Calu3 (cell line): Measurements from ENCODE around the gene FAM131A. TPM values are rescaled to one million over a fixed set of nuclear protein-coding genes. Genes with fewer than 3 reads are reported as not detected.

Experiments
- BruUV-seq: library from RNA; stranded (reverse); fragments of 400-500 nt; replicated peaks from 2 replicates; lab custom pipeline; 2021; lab: Mats Ljungman, UMichigan
- CTCF ChIA-PET: fragments of 300-600 bp; sonication (Branson Sonifier 250); formaldehyde crosslinking; loops from one replicate; lab custom pipeline; 2022; ENCODE audit warnings: antibody characterized with exemption; lab: Charles Lee
- DNase-seq: peaks from one replicate; pipeline ENCODE4 v3.0.0; 2022
- H3K27ac Mint-ChIP-seq: one replicate; pipeline ENCODE4 v1.8.0; 2022; ENCODE audit warnings: mixed read lengths; ENCODE audit not compliant: unreplicated experiment
- H3K27me3 Mint-ChIP-seq: one replicate; pipeline ENCODE4 v1.8.0; 2022; ENCODE audit warnings: mixed read lengths; ENCODE audit not compliant: unreplicated experiment
- H3K36me3 Mint-ChIP-seq: one replicate; pipeline ENCODE4 v1.8.0; 2022; ENCODE audit warnings: mild to moderate bottlenecking, moderate library complexity, mixed read lengths; ENCODE audit not compliant: insufficient read depth, unreplicated experiment
- H3K4me1 Mint-ChIP-seq: one replicate; pipeline ENCODE4 v1.8.0; 2022; ENCODE audit warnings: mild to moderate bottlenecking, low read depth, mixed read lengths; ENCODE audit not compliant: unreplicated experiment
- H3K4me3 Mint-ChIP-seq: one replicate; pipeline ENCODE4 v1.8.0; 2022; ENCODE audit warnings: mild to moderate bottlenecking, low read depth, moderate library complexity, mixed read lengths; ENCODE audit not compliant: unreplicated experiment
- H3K9me3 Mint-ChIP-seq: one replicate; pipeline ENCODE4 v1.8.0; 2022; ENCODE audit warnings: low read depth, mixed read lengths; ENCODE audit not compliant: unreplicated experiment
- intact Hi-C: fragments of 100-400 bp; cut with micrococcal nuclease; formaldehyde crosslinking; loops from one replicate; pipeline ENCODE4 v1.10.0; 2022; ENCODE audit not compliant: unreplicated experiment
- total RNA-seq: library from RNA; stranded (reverse); gene quantifications from 2 replicates; pipeline ENCODE4 v1.2.3, GENCODE V29; 2022
- TF ChIP-seq, protein P1 (sequence below): fragments of 200-600 bp; IDR thresholded peaks from one replicate; pipeline ENCODE4 v1.8.0; 2022; ENCODE audit warnings: antibody characterized with exemption; ENCODE audit not compliant: unreplicated experiment

Gene FAM131A
- total RNA-seq, 1 experiment from 2014 or later = 24.4 TPM

DNA sequence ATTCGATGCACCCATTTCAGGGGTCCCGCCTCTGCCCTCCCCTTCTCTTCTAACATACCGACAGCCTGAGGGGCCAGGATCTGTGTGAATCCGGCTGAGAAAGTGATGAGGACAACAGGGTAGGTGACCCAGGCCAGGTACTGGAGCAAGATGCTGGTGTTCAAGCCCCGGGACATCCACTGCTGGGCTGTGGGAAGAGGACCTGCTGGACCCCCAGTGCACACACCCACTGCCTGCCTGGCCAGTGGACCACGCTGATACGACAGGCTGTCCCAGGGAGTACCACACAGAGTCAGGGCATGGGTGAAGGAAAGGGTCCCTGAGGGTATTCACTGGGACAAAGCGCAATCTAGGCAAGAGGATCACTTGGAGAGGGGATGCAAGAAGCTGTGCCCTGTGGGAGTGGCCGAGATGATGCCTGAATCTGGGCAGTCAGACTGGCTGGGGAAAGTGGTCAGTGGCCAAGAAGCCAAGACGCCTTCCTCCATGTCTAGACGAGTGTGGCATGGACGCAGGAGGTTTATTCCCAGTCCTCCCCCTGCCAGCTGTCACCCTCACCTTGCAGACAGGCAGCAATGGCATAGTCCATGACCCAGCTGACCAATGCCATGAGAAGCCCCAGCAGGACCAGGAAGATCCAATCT lies 20.8 kb downstream of the FAM131A start:
- Mint-ChIP-seq H3K4me3 (no peak overlapping the region), H3K9me3 (no peaks in the 10 kb centered on the region), H3K27me3 (no peaks in the 10 kb centered on the region), H3K36me3 (peaks cover 40% of the 10 kb centered on the region), H3K4me1 (peaks cover 21% of the 10 kb centered on the region), H3K27ac (no peak overlapping the region)
- no TSS peak for BruUV-seq
- DNase-seq = no peak
- CTCF ChIA-PET = no interaction called here
- TF ChIP-seq, protein P1, sequence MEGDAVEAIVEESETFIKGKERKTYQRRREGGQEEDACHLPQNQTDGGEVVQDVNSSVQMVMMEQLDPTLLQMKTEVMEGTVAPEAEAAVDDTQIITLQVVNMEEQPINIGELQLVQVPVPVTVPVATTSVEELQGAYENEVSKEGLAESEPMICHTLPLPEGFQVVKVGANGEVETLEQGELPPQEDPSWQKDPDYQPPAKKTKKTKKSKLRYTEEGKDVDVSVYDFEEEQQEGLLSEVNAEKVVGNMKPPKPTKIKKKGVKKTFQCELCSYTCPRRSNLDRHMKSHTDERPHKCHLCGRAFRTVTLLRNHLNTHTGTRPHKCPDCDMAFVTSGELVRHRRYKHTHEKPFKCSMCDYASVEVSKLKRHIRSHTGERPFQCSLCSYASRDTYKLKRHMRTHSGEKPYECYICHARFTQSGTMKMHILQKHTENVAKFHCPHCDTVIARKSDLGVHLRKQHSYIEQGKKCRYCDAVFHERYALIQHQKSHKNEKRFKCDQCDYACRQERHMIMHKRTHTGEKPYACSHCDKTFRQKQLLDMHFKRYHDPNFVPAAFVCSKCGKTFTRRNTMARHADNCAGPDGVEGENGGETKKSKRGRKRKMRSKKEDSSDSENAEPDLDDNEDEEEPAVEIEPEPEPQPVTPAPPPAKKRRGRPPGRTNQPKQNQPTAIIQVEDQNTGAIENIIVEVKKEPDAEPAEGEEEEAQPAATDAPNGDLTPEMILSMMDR = no peak
- intact Hi-C loops = no loop called here

DNA sequence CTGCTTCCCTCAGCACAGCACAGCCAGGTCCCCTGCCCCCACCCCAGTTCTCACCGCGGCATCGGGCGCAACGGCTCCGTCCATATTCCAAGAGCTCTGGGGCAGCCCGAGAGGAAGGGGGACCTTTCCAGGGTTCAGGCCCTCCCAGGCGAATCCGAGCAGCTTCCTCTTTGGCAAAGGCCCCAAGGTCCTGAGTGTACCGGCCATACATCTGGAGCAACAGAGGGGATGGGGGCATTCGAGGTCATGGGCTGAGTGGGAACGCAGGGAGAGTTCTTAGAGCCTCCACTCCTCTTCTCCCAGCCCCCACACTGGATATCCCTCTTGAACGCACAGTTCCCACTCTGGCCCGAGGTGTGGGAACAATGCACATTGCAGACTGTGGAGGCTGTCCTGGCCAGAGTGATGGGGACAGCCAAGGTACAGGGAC lies 21.5 kb downstream of the FAM131A start:
- Mint-ChIP-seq H3K4me1 (peaks cover 21% of the 10 kb centered on the region), H3K4me3 (no peak overlapping the region), H3K27me3 (no peaks in the 10 kb centered on the region), H3K36me3 (peaks cover 47% of the 10 kb centered on the region), H3K27ac (no peak overlapping the region), H3K9me3 (no peaks in the 10 kb centered on the region)
- intact Hi-C loops = no loop called here
- TF ChIP-seq, protein P1 = no peak
- DNase-seq = no peak
- CTCF ChIA-PET = no interaction called here
- no TSS peak for BruUV-seq

DNA sequence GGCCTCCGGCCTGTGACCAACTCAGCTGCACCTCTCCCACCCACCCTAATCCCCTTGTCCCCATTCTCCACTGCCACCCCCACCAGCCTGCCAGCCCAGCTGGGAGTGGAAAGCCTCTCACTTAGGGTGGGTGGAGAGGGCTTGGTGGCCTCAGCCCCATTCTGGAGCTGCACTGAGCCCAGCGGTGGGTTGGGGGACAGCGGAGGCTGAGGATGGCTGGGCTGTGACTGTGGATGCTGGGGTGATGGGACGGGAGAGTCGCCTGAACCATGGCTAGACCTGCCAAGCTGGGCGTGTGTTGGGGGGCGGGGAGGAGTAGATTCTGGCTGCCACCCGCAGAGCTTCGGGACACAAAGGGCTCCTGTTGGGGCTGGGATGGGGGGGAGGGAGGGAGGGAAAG lies 22.2 kb downstream of the FAM131A start:
- TF ChIP-seq, protein P1 = no peak
- intact Hi-C loops = no loop called here
- DNase-seq = no peak
- CTCF ChIA-PET = interaction anchor here (0.6 to 1.1 kb wide), 3 partner anchors 9 to 199 kb away, joined by 3 to 6 read pairs (median 4); no protein-coding TSS in a partner anchor
- peaks cover 26% of the 10 kb centered on the region for H3K4me1 Mint-ChIP-seq
- H3K27me3 Mint-ChIP-seq = no peaks in the 10 kb centered on the region
- BruUV-seq = no TSS peak
- H3K4me3 Mint-ChIP-seq = peak overlapping the region; percentile 88
- no peaks in the 10 kb centered on the region for H3K9me3 Mint-ChIP-seq
- H3K27ac Mint-ChIP-seq = peak overlapping the region; percentile 2
- peaks cover 51% of the 10 kb centered on the region for H3K36me3 Mint-ChIP-seq

DNA sequence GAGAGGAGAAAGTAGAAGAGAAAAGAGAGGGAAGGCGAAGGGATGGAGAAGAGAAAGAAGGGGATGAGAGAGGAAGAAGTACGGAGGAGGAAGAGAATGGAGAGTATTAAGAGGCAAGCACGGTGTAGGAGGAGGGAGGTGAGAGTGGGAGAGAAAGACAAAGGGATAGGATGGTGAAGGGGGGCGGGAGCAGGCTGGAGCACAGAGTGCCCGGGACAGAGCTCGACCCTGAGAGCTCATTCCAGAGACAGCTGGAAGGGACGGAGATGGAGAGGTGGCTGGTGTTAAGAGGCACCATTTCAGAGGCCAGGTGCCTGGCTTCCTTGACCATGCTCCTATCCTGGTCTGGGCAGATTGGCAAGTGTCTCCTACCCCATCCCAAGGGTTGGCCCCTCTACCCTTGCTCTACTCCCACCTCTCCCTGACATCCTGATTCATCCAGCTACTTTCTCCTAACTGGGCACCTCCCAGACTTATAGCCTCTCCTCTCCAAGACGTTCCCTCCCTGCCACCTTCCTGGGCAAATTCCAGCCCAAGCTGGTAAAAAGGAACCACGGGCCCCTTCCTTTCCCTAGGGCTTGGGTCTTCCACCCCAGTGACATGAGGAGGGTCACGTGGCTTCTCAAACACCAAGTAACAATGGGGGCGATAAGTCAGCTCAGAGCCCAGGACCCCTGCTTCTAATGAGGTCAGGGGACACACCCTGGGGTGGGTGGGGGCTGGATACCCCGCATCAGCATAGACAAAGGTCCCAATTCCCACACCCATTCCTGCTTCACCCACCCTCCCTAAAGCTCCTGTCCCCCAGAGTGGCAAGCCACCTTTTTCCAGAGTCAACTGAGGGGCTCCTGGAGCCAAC lies 22.9 kb downstream of the FAM131A start:
- TF ChIP-seq, protein P1 = no peak
- no peaks in the 10 kb centered on the region for H3K9me3 Mint-ChIP-seq
- no peaks in the 10 kb centered on the region for H3K27me3 Mint-ChIP-seq
- H3K36me3 Mint-ChIP-seq = peaks cover 56% of the 10 kb centered on the region
- peaks cover 33% of the 10 kb centered on the region for H3K4me1 Mint-ChIP-seq
- H3K4me3 Mint-ChIP-seq = peak overlapping the region; percentile 88
- intact Hi-C loops = no loop called here
- no TSS peak for BruUV-seq
- H3K27ac Mint-ChIP-seq = peak overlapping the region; percentile 2
- DNase-seq = no peak
- CTCF ChIA-PET = interaction anchor here (0.6 to 1.5 kb wide), 6 partner anchors 9 to 932 kb away, joined by 3 to 6 read pairs (median 4); no protein-coding TSS in a partner anchor
